ENCODE results near the gene ZDHHC4. TPM values are rescaled to one million over a fixed set of nuclear protein-coding genes. Genes with fewer than 3 reads are reported as not detected.

ZDHHC4 gene
- 56.4 and 77.2 TPM in 2 replicates for total RNA-seq

GRCh38 chr7:6577369-6578113 lies at the start of gene ZDHHC4:
Gene ZDHHC4 (plus strand): TSS chr7:6577454. CDS start chr7:6580562, 3,108 bp downstream.

DNA sequence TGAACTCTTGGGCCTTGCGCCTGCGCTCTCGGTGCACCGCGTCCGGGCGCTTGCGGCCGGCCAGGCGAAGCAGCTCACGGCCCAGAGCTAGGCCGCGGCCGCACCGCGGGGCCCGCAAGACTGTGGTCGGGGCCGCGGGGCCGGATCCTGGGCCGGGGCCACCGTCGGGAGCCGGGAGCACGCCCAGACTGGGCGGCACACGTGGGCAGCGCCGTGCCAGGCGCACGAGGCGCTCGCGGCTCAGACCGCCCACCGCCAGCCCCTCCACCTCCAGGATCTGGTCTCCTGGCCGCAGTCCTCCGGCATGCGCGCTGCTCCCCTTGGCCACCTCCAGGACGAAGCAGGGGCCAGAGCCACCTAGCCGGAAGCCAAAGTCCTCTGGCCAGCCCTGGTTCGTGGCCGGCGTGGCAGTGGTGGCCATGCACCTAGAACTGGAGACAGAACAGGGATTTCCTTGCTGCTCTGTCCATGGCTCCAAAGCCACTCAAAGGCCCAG lies 26.2 kb upstream of the ZDHHC4 start, which contains the start of gene GRID2IP:
Gene GRID2IP, minus strand, starts transcription at position 446 of the 496 bp plus-strand sequence. Its CDS starts 25 bp downstream, at position 421.

GRCh38 chr7:6589829-6590644 lies 12.8 kb downstream of the ZDHHC4 start, which contains the start of gene INTS15:
Gene INTS15 (plus strand): TSS chr7:6590021. CDS start chr7:6590284, 263 bp downstream.

DNA sequence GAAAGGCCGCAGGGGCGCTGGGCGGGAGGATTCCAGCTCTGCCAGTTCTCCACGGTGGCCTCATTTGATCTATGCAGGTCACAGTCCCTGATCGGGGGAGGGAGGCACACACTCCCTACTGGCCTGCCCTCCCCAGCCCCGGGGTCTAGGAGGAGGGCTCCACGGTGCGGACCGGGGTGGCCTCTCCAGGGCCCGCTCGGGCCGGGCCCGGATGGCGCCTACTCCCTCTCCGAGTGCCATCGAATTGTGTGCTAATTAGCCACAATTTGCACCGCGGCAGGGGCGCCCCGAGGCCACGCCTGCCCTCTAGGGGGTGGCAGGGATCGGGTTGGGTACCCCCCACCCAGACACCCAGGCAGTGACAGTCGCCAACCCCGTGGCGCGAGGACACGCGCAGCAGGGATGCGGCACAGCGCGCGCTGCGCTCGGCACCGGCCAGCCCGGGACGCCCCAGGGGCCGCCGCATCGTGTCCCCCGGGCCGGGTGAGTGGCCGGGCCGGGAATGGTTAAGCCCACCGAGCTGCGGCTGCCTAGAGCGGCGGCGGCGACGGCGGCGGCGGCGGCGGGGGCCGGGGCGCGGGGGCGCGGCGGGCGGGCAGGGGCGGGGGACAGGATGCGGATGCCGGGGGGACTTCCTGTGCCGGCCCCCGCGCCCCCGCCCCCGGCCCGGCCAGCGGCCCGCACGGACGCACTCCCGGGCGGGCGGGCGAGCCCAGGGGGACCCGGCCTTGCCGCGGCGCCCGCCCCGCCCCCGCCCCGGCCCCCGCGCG lies 37.9 kb downstream of the ZDHHC4 start, which contains the start of gene ZNF853:
Gene ZNF853, plus strand, starts transcription at position 658 of the 770 bp plus-strand sequence. CDS start 565 bp downstream, outside the sequence.

DNA sequence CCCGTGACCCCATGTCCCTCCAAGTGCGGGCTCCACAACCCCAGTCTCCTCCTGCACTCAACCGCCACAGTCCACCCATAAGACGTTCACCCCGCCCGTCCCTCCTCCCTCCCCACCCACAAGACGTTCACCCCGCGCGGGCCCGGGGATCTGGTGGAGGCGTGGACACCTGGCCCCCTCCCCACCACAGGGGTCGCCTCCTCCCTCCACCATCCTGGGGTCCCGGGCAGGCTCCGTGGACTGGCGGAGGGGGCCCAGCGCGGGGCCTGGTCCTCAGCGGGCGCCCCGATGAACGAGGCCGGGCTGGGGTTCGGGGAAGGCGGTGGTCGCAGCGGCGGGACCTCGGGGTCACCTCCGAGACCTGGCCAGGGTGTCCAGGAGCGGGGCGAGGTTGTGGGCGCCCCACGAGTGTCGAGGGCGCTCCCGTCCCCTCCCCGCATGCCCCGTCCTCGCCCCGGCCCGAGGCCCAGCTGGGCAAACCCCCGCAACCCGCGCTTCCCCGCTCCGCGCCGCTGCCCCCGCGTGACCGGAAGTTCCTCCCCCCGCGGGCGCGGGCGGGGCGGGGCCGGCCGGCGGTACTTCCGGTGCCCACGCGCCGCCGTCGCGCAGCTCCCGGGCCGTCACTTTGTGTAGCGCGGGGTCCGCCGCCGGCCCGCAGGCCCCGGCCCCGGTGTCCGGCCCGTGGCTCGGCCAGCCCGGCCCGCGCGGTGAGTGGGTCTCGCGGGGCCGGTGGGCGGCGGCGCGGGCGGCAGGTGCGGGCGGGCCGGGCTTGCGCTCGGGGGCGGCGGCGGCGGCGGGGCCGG lies 59.7 kb downstream of the ZDHHC4 start, which contains the start of gene ZNF316:
Gene ZNF316, plus strand, starts transcription at position 578 of the 803 bp plus-strand sequence. CDS start 5,092 bp downstream, outside the sequence.

Other genes with a start within 250 kb of the ZDHHC4 start
- 11.9 and 15.1 TPM in 2 replicates for gene FAM220A, start 228.5 kb upstream of the ZDHHC4 start, total RNA-seq
- 39.9 and 61.2 TPM in 2 replicates for gene RAC1, start 202.9 kb upstream of the ZDHHC4 start, total RNA-seq
- gene DAGLB, start 129.5 kb upstream of the ZDHHC4 start, total RNA-seq: 9.9 and 15.4 TPM in 2 replicates
- 142 and 170 TPM in 2 replicates for gene KDELR2, start 93.3 kb upstream of the ZDHHC4 start, total RNA-seq
- under 0.01 TPM in 1 of 2 replicates, not detected in the other for gene GRID2IP, start 26.0 kb upstream of the ZDHHC4 start, total RNA-seq
- gene INTS15, start 12.6 kb downstream of the ZDHHC4 start, total RNA-seq: 5.2 and 5.5 TPM in 2 replicates
- 0.47 and 3.2 TPM in 2 replicates for gene ZNF853, start 38.2 kb downstream of the ZDHHC4 start, total RNA-seq
- gene ZNF316, start 59.9 kb downstream of the ZDHHC4 start, total RNA-seq: 11.0 and 11.6 TPM in 2 replicates
- 11.1 and 14.2 TPM in 2 replicates for gene ZNF12, start 129.5 kb downstream of the ZDHHC4 start, total RNA-seq
- 0.32 and 1.0 TPM in 2 replicates for gene RSPH10B2, start 176.6 kb downstream of the ZDHHC4 start, total RNA-seq
- gene CCZ1B, start 248.8 kb downstream of the ZDHHC4 start, total RNA-seq: 44.9 and 59.0 TPM in 2 replicates